ENCODE measurements around the gene PHACTR2. TPM values are rescaled to one million over a fixed set of nuclear protein-coding genes. Genes with fewer than 3 reads are reported as not detected.

The PHACTR2 gene
- total and polyA plus RNA-seq, 2 of the 13 experiments (the other 11 are each of a cell fraction or from before 2014, with no cell fraction given) = 11.3 to 28.2 TPM

DNA sequence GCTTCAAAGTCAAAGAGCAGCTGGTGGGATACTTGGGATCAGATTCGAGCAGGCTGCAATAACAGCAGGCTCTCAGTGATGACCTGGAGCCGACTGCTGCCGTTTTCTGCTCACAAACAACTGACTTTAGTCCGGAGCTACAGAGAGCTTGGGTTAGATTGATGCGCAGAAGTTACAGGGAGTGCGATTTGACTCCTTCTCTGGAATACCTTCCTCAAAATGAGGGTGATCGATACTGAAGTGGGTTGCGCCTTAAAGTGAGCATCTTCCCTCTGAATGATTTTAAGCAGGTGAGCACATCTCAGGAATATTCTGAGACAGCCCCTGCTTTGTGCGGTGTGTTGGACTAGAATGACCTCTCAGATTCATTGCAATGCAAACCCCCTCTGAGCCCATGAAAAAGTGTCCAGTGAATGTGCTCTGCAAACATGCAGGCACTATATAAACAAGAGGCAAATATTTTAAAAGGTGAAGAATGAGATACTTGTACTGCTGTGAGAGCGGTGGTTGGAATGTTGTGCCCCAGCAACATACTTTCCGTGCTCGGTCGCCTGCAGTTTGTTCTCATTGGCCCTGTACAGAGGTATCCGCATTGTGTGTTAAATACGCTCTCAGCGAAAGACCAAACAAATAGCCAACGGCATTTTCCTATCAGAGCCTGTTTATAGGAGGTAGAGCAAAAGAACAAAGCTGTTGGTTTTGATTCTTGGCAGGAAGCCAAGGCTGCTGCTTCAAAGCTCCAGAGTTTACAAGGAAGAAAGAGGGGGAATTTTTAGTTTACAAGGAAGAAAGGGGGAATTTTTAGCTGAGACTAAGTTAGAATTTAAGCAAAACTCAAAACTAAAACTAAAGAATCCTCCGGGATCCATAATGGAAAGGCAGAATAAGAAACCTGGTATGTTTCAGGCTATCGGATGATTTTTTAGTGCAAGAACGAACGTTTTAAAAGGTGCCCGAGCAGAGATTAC lies 67.7 kb downstream of the PHACTR2 start (continued):
- TF ChIP-seq, protein P1, sequence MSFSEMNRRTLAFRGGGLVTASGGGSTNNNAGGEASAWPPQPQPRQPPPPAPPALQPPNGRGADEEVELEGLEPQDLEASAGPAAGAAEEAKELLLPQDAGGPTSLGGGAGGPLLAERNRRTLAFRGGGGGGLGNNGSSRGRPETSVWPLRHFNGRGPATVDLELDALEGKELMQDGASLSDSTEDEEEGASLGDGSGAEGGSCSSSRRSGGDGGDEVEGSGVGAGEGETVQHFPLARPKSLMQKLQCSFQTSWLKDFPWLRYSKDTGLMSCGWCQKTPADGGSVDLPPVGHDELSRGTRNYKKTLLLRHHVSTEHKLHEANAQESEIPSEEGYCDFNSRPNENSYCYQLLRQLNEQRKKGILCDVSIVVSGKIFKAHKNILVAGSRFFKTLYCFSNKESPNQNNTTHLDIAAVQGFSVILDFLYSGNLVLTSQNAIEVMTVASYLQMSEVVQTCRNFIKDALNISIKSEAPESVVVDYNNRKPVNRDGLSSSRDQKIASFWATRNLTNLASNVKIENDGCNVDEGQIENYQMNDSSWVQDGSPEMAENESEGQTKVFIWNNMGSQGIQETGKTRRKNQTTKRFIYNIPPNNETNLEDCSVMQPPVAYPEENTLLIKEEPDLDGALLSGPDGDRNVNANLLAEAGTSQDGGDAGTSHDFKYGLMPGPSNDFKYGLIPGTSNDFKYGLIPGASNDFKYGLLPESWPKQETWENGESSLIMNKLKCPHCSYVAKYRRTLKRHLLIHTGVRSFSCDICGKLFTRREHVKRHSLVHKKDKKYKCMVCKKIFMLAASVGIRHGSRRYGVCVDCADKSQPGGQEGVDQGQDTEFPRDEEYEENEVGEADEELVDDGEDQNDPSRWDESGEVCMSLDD (CRISPR knock-in tag; IDR thresholded peaks at IDR 0.05; ENCODE audit: borderline replicate concordance) = 0 out of 2 replicates have a peak, but pooled peaks have one; percentile 25
- TF ChIP-seq NRL (CRISPR knock-in tag; IDR thresholded peaks at IDR 0.05; ENCODE audit: borderline replicate concordance) (no peak), ZNF260 (CRISPR knock-in tag; IDR thresholded peaks at IDR 0.05; ENCODE audit: borderline replicate concordance, low read depth) (no peak), NR1H2 (CRISPR knock-in tag; IDR thresholded peaks at IDR 0.05; ENCODE audit: borderline replicate concordance, low read depth) (no peak), HNF4G (IDR thresholded peaks at IDR 0.05; ENCODE audit: borderline replicate concordance, low read depth, low read length) (peak; percentile 67), HNF4G (CRISPR knock-in tag; IDR thresholded peaks at IDR 0.05; ENCODE audit: borderline replicate concordance, low read depth) (peak; percentile 12; the same call in 1 of the 2 replicates), ZNF792 (CRISPR knock-in tag; IDR thresholded peaks at IDR 0.05) (peak; percentile 78; the same call in 1 of the 2 replicates), ZNF382 (CRISPR knock-in tag; IDR thresholded peaks at IDR 0.05; ENCODE audit: borderline replicate concordance) (no peak), NR2F2 (IDR thresholded peaks at IDR 0.05; ENCODE audit: borderline replicate concordance, low read depth) (peak; percentile 88; the same call in 1 of the 2 replicates), ZNF644 (CRISPR knock-in tag; IDR thresholded peaks at IDR 0.05; ENCODE audit: low read depth) (no peak), SAP130 (CRISPR knock-in tag; IDR thresholded peaks at IDR 0.05; ENCODE audit: low read depth) (peak; percentile 78), WIZ (CRISPR knock-in tag; IDR thresholded peaks at IDR 0.05) (no peak), PCBP2 (optimal IDR thresholded peaks at IDR 0.05; ENCODE audit: low read depth, low read length, poor library complexity, severe bottlenecking) (no peak), POGZ (CRISPR knock-in tag; IDR thresholded peaks at IDR 0.05) (peak; percentile 66), ZNF749 (CRISPR knock-in tag; IDR thresholded peaks at IDR 0.05; ENCODE audit: borderline replicate concordance) (peak; percentile 71; the same call in 1 of the 2 replicates)
- TF ChIP-seq, protein P2, sequence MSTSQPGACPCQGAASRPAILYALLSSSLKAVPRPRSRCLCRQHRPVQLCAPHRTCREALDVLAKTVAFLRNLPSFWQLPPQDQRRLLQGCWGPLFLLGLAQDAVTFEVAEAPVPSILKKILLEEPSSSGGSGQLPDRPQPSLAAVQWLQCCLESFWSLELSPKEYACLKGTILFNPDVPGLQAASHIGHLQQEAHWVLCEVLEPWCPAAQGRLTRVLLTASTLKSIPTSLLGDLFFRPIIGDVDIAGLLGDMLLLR (CRISPR knock-in tag; IDR thresholded peaks at IDR 0.05) = no peak
- TF ChIP-seq, protein P3, sequence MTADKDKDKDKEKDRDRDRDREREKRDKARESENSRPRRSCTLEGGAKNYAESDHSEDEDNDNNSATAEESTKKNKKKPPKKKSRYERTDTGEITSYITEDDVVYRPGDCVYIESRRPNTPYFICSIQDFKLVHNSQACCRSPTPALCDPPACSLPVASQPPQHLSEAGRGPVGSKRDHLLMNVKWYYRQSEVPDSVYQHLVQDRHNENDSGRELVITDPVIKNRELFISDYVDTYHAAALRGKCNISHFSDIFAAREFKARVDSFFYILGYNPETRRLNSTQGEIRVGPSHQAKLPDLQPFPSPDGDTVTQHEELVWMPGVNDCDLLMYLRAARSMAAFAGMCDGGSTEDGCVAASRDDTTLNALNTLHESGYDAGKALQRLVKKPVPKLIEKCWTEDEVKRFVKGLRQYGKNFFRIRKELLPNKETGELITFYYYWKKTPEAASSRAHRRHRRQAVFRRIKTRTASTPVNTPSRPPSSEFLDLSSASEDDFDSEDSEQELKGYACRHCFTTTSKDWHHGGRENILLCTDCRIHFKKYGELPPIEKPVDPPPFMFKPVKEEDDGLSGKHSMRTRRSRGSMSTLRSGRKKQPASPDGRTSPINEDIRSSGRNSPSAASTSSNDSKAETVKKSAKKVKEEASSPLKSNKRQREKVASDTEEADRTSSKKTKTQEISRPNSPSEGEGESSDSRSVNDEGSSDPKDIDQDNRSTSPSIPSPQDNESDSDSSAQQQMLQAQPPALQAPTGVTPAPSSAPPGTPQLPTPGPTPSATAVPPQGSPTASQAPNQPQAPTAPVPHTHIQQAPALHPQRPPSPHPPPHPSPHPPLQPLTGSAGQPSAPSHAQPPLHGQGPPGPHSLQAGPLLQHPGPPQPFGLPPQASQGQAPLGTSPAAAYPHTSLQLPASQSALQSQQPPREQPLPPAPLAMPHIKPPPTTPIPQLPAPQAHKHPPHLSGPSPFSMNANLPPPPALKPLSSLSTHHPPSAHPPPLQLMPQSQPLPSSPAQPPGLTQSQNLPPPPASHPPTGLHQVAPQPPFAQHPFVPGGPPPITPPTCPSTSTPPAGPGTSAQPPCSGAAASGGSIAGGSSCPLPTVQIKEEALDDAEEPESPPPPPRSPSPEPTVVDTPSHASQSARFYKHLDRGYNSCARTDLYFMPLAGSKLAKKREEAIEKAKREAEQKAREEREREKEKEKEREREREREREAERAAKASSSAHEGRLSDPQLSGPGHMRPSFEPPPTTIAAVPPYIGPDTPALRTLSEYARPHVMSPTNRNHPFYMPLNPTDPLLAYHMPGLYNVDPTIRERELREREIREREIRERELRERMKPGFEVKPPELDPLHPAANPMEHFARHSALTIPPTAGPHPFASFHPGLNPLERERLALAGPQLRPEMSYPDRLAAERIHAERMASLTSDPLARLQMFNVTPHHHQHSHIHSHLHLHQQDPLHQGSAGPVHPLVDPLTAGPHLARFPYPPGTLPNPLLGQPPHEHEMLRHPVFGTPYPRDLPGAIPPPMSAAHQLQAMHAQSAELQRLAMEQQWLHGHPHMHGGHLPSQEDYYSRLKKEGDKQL (CRISPR knock-in tag; IDR thresholded peaks at IDR 0.05; ENCODE audit: low read depth) = peak; percentile 91

Measured in HepG2 (cell line).